B cell (primary cell): ENCODE data around the gene STAM2. TPM values are rescaled to one million over a fixed set of nuclear protein-coding genes. Genes with fewer than 3 reads are reported as not detected.

Experiments used
- ATAC-seq: fragments of 200-7000 bp; cut with Tn5 transposase; one replicate; pipeline ENCODE4 v1.10.0; 2021; ENCODE audit warnings: low read depth, mild to moderate bottlenecking, moderate number of reproducible peaks, moderate library complexity
- CTCF ChIA-PET: fragments of 350-600 bp; sonication (Branson Sonifier 250); formaldehyde crosslinking; loops from one replicate; lab custom pipeline; 2021; ENCODE audit warnings: antibody characterized with exemption, inconsistent platforms; lab: Charles Lee
- POLR2A ChIA-PET: fragments of 350-600 bp; sonication (Branson Sonifier 250); formaldehyde crosslinking; loops from one replicate; lab custom pipeline; 2021; ENCODE audit warnings: antibody characterized with exemption; lab: Charles Lee
- DNase-seq: peaks from one replicate; pipeline ENCODE4 v3.0.0; 2013
- H2AFZ ChIP-seq: 2 replicates; pipeline ENCODE4 v1.6.1; 2012; ENCODE audit warnings: mild to moderate bottlenecking, low read depth, low read length; ENCODE audit not compliant: insufficient read depth, poor library complexity, severe bottlenecking
- H3K27ac ChIP-seq, 2 donors: 1 replicate in 1 of 2; 2 replicates in 1 of 2; pipeline ENCODE4 v1.5.1; 2012 to 2013; ENCODE audit warnings: low read length in 2 of 2, mild to moderate bottlenecking in 2 of 2, moderate library complexity in 1 of 2
- H3K27me3 ChIP-seq, 4 experiments: fragments of 200-600 bp in 1 of 4; sonication (generic) in 1 of 4; replicated peaks in 1 of 4; 1 replicate in 2 of 4; 2 replicates in 2 of 4; pipeline versions ENCODE4 v1.6.1 to v1.7.0; 2013 to 2016; ENCODE audit warnings: low read length in 3 of 4, mild to moderate bottlenecking in 2 of 4, mixed read lengths in 1 of 4, moderate library complexity in 1 of 4; ENCODE audit not compliant: insufficient read depth in 4 of 4, control insufficient read depth in 3 of 4; ENCODE audit errors: control extremely low read depth in 1 of 4
- H3K36me3 ChIP-seq, 2 experiments: replicated peaks in 1 of 2; 1 replicate in 1 of 2; 2 replicates in 1 of 2; pipeline versions ENCODE4 v1.6.1 to v1.7.1; 2013; ENCODE audit warnings: low read length in 1 of 2; ENCODE audit not compliant: insufficient read depth in 2 of 2, control insufficient read depth in 1 of 2; ENCODE audit errors: control extremely low read depth in 1 of 2, extremely low read depth in 1 of 2
- H3K4me1 ChIP-seq, 2 donors: fragments of 200-600 bp in 1 of 2; sonication (generic) in 1 of 2; 1 replicate in 1 of 2; 2 replicates in 1 of 2; pipeline versions ENCODE4 v1.5.1 to v1.6.1; 2013 to 2017; ENCODE audit warnings: low read length in 2 of 2; ENCODE audit not compliant: control insufficient read depth in 2 of 2, insufficient read depth in 2 of 2
- H3K4me2 ChIP-seq: replicated peaks from 2 replicates; pipeline ENCODE3; 2012; ENCODE audit warnings: mild to moderate bottlenecking, low read depth, low read length; ENCODE audit not compliant: poor library complexity, severe bottlenecking
- H3K4me3 ChIP-seq, 5 experiments: fragments of 200-600 bp in 1 of 5; sonication (generic) in 1 of 5; 1 replicate in 3 of 5; 2 replicates in 2 of 5; pipeline versions ENCODE4 v1.5.1 to v1.7.0; 2011 to 2016; ENCODE audit warnings: low read length in 4 of 5, mild to moderate bottlenecking in 4 of 5, low read depth in 2 of 5, control low read depth in 1 of 5, moderate library complexity in 1 of 5; ENCODE audit not compliant: insufficient read depth in 1 of 5; ENCODE audit errors: control extremely low read depth in 1 of 5, extremely low read depth in 1 of 5
- H3K79me2 ChIP-seq: fragments of 200-600 bp; sonication (generic); one replicate; pipeline ENCODE4 v1.6.0; 2016; ENCODE audit warnings: low read length; ENCODE audit not compliant: control insufficient read depth, insufficient read depth
- H3K9ac ChIP-seq: fragments of 200-600 bp; sonication (generic); 2 replicates; pipeline ENCODE4 v1.6.1; 2017; ENCODE audit warnings: mild to moderate bottlenecking, low read length, moderate library complexity
- H3K9me3 ChIP-seq, 3 donors: one replicate each; pipeline versions ENCODE4 v1.6.1 to v1.7.1; 2013; ENCODE audit warnings: low read length in 2 of 3; ENCODE audit not compliant: control insufficient read depth in 2 of 3, insufficient read depth in 1 of 3; ENCODE audit errors: control extremely low read depth in 1 of 3
- H4K20me1 ChIP-seq: 2 replicates; pipeline ENCODE4 v1.6.0; 2012; ENCODE audit warnings: mild to moderate bottlenecking, low read length; ENCODE audit not compliant: insufficient read depth, control insufficient read depth, poor library complexity, severe bottlenecking
- H3K27ac Mint-ChIP-seq: one replicate; pipeline ENCODE4 v1.8.0; 2021; ENCODE audit warnings: mixed read lengths
- H3K27me3 Mint-ChIP-seq: one replicate; pipeline ENCODE4 v1.8.0; 2021; ENCODE audit warnings: mixed read lengths
- H3K4me1 Mint-ChIP-seq: one replicate; pipeline ENCODE4 v1.8.0; 2021; ENCODE audit warnings: mixed read lengths
- H3K4me3 Mint-ChIP-seq: one replicate; pipeline ENCODE4 v1.8.0; 2021; ENCODE audit warnings: mixed read lengths
- H3K9me3 Mint-ChIP-seq: one replicate; pipeline ENCODE4 v1.8.0; 2022; ENCODE audit warnings: mixed read lengths; ENCODE audit not compliant: insufficient read depth
- EZH2 ChIP-seq: IDR thresholded peaks from 2 replicates; pipeline ENCODE4 v1.6.1; 2012; ENCODE audit warnings: borderline replicate concordance, low read depth, mild to moderate bottlenecking, moderate library complexity, low read length; ENCODE audit not compliant: insufficient read depth, poor library complexity, severe bottlenecking
- WGBS: methylation state at CpG from one replicate; pipeline ENCODE4 v1.1.5; 2013; ENCODE audit warnings: missing lambda C conversion rate; ENCODE audit not compliant: insufficient coverage; 5-methylcytosine and 5-hydroxymethylcytosine counted together
- intact Hi-C: fragments of 100-400 bp; cut with micrococcal nuclease; formaldehyde crosslinking; loops from one replicate; pipeline ENCODE4 v1.10.0; 2022
- polyA plus RNA-seq: library from polyadenylated mRNA; depleted of rRNA; stranded (reverse); fragments of >200 nt; gene quantifications from 2 replicates; pipeline ENCODE4 v1.2.3, GENCODE V29; 2012
- total RNA-seq, 2 donors: library from RNA; stranded (reverse); fragments of 120-200 nt in 1 of 2; gene quantifications; 1 replicate in 1 of 2; 2 replicates in 1 of 2; pipeline versions ENCODE4 v1.2.3 to v1.2.4, GENCODE V29; 2013 to 2022
- TF ChIP-seq, protein P1 (sequence below): fragments of 200-600 bp; IDR thresholded peaks from one replicate; pipeline ENCODE4 v1.8.0; 2022; ENCODE audit warnings: antibody characterized with exemption, mild to moderate bottlenecking

Gene STAM2
- total and polyA plus RNA-seq, 2 donors (not counting 1 experiment from before 2014, with no cell fraction given) = 5.7 to 30.2 TPM

- H3K4me3 ChIP-seq = no peak overlapping the region
- H3K79me2 ChIP-seq = no peaks in the 10 kb centered on the region
- no peak overlapping the region for H2AFZ ChIP-seq
- no peaks in the 10 kb centered on the region for H4K20me1 ChIP-seq
- H3K9me3 Mint-ChIP-seq = no peaks in the 10 kb centered on the region
- ATAC-seq = no peak
- no peak for TF ChIP-seq EZH2
- TF ChIP-seq, protein P1, sequence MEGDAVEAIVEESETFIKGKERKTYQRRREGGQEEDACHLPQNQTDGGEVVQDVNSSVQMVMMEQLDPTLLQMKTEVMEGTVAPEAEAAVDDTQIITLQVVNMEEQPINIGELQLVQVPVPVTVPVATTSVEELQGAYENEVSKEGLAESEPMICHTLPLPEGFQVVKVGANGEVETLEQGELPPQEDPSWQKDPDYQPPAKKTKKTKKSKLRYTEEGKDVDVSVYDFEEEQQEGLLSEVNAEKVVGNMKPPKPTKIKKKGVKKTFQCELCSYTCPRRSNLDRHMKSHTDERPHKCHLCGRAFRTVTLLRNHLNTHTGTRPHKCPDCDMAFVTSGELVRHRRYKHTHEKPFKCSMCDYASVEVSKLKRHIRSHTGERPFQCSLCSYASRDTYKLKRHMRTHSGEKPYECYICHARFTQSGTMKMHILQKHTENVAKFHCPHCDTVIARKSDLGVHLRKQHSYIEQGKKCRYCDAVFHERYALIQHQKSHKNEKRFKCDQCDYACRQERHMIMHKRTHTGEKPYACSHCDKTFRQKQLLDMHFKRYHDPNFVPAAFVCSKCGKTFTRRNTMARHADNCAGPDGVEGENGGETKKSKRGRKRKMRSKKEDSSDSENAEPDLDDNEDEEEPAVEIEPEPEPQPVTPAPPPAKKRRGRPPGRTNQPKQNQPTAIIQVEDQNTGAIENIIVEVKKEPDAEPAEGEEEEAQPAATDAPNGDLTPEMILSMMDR = no peak
- H3K9ac ChIP-seq = no peak overlapping the region
- no peaks in the 10 kb centered on the region for H3K4me1 ChIP-seq
- WGBS = no CpG with 5 or more reads among the region's 2 CpGs
- H3K27ac Mint-ChIP-seq = no peak overlapping the region
- H3K4me3 Mint-ChIP-seq = no peak overlapping the region
- ChIA-PET CTCF (no interaction called here), POLR2A (no interaction called here)
- DNase-seq = no peak
- H3K27ac ChIP-seq = no peak overlapping the region
- no peaks in the 10 kb centered on the region for H3K4me1 Mint-ChIP-seq
- H3K9me3 ChIP-seq = no peaks in the 10 kb centered on the region
- no peaks in the 10 kb centered on the region for H3K27me3 ChIP-seq
- peaks cover 22 to 32% of the 10 kb centered on the region in 2 experiments for H3K36me3 ChIP-seq
- H3K4me2 ChIP-seq = no peak overlapping the region
- no peaks in the 10 kb centered on the region for H3K27me3 Mint-ChIP-seq
- intact Hi-C loops = no loop called here
Measured at GRCh38 chr2:152122161-152122560, 53.4 kb downstream of the STAM2 start.

GRCh38 chr2:152120430-152120829 is 55.1 kb downstream of the STAM2 start:
- peaks cover 22 to 28% of the 10 kb centered on the region in 2 experiments for H3K36me3 ChIP-seq
- no peak overlapping the region for H3K4me3 ChIP-seq
- H4K20me1 ChIP-seq = no peaks in the 10 kb centered on the region
- no peak overlapping the region for H3K4me2 ChIP-seq
- ATAC-seq = no peak
- no peak overlapping the region for H2AFZ ChIP-seq
- Mint-ChIP-seq H3K4me3 (no peak overlapping the region), H3K4me1 (no peaks in the 10 kb centered on the region), H3K9me3 (no peaks in the 10 kb centered on the region), H3K27me3 (no peaks in the 10 kb centered on the region), H3K27ac (no peak overlapping the region)
- no peaks in the 10 kb centered on the region for H3K4me1 ChIP-seq
- H3K9ac ChIP-seq = no peak overlapping the region
- intact Hi-C loops = no loop called here
- H3K79me2 ChIP-seq = no peaks in the 10 kb centered on the region
- no peak overlapping the region for H3K27ac ChIP-seq
- POLR2A ChIA-PET = no interaction called here
- CTCF ChIA-PET = no interaction called here
- no peak for DNase-seq
- WGBS = no CpG with 5 or more reads among the region's 1 CpG
- TF ChIP-seq, protein P1 = no peak
- no peak for TF ChIP-seq EZH2
- H3K27me3 ChIP-seq = no peaks in the 10 kb centered on the region
- no peaks in the 10 kb centered on the region for H3K9me3 ChIP-seq
